ENCODE results near the gene DNAJC15. TPM values are rescaled to one million over a fixed set of nuclear protein-coding genes. Genes with fewer than 3 reads are reported as not detected.

DNAJC15 gene
- total RNA-seq, 1 experiment from 2014 or later: 72.2 TPM

DNA sequence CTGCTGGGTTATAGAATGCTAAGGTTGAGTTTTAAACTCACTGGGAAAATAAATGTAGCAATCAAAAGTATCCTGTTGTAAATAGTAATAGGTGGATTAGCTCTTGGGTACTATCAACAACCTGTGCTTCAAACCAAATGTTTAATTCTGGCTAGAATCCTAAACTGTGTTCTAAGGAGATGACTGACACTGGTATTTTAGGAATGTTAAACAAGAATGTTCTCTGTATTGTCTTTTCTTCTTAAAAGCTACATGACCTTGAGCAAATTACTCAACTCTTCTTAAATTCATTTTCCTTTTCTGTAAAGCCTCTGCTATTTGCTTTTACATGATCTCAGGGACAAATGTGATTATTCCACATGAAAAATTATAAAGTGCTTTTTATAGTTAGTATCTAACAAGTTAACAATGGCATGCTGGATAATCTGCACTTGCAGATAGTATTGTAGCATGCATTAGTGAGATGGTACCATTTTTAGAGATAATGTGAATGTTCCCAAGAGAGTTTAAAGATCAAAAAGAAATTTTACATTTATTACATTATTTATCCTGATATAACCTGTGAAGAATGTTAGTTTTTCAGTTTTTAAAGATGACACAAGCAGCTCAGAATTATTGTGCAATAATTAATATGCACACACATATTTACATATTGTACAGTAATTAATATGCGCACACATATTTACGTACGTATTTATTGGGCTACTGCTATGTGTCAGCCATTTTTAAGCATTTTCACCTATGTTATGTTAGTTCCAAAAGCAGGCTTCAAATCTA is 17.7 kb upstream of the DNAJC15 start:
- no TSS peak for BruUV-seq (replicated peaks)
- Histone ChIP-seq H3K9me3 (peaks cover 4% of the 10 kb centered on the region; the same call in 1 of the 2 replicates), H3K4me1 (peaks cover 49% of the 10 kb centered on the region), H3K4me3 (ENCODE audit: low read depth, low read length) (no peak overlapping the region), H3K36me3 (ENCODE audit: control insufficient read depth, insufficient read depth, low read length) (no peaks in the 10 kb centered on the region), H3K27me3 (replicated peaks; ENCODE audit: control insufficient read depth, insufficient read depth, low read length) (no peaks in the 10 kb centered on the region)
- Mint-ChIP-seq H3K36me3 (ENCODE audit: insufficient read depth, unreplicated experiment) (peaks cover 16% of the 10 kb centered on the region), H3K9me3 (ENCODE audit: unreplicated experiment) (peaks cover 21% of the 10 kb centered on the region), H3K27me3 (ENCODE audit: insufficient read depth, unreplicated experiment) (no peaks in the 10 kb centered on the region), H3K4me1 (ENCODE audit: low read depth, unreplicated experiment) (peaks cover 66% of the 10 kb centered on the region), H3K27ac (ENCODE audit: unreplicated experiment) (peak overlapping the region; percentile 74), H3K4me3 (ENCODE audit: unreplicated experiment) (peak overlapping the region; percentile 10)
- DNase-seq: no peak
- CTCF ChIA-PET: no interaction called here
- TF ChIP-seq CTCF (IDR thresholded peaks at IDR 0.05; ENCODE audit: insufficient read depth in 1 of 2, low read depth in 1 of 2, low read length in 1 of 2, severe bottlenecking in 1 of 2, unreplicated experiment in 1 of 2): no peak
- POLR2A ChIA-PET: interaction anchor here (1.1 to 2.1 kb wide), 2 partner anchors 13 to 49 kb away, joined by 3 to 8 read pairs; partner anchors contain the start of gene EPSTI1
- intact Hi-C loops (cut with micrococcal nuclease; ENCODE audit: unreplicated experiment): loop anchor here (1.0 to 5.0 kb wide), 4 partner anchors 17 to 50 kb away; partner anchors contain the start of gene DNAJC15

- Mint-ChIP-seq H3K4me1 (ENCODE audit: low read depth, unreplicated experiment) (peaks cover 60% of the 10 kb centered on the region), H3K4me3 (ENCODE audit: unreplicated experiment) (peak overlapping the region; percentile 15), H3K27me3 (ENCODE audit: insufficient read depth, unreplicated experiment) (no peaks in the 10 kb centered on the region), H3K9me3 (ENCODE audit: unreplicated experiment) (peaks cover 13% of the 10 kb centered on the region), H3K27ac (ENCODE audit: unreplicated experiment) (peak overlapping the region; percentile 85), H3K36me3 (ENCODE audit: insufficient read depth, unreplicated experiment) (peaks cover 8% of the 10 kb centered on the region)
- ChIA-PET CTCF (interaction anchor here (0.9 kb wide), 2 partner anchors 9 to 16 kb away, joined by 3 read pairs; partner anchors contain the start of gene DNAJC15), POLR2A (interaction anchor here (0.5 kb wide), 1 partner anchor 48 kb away, joined by 3 read pairs; no protein-coding TSS in a partner anchor)
- H3K9me3 ChIP-seq: peaks cover 4% of the 10 kb centered on the region; the same call in 1 of the 2 replicates
- H3K36me3 ChIP-seq (ENCODE audit: control insufficient read depth, insufficient read depth, low read length): no peaks in the 10 kb centered on the region
- H3K27me3 ChIP-seq (replicated peaks; ENCODE audit: control insufficient read depth, insufficient read depth, low read length): no peaks in the 10 kb centered on the region
- no TSS peak for BruUV-seq (replicated peaks)
- no peak for DNase-seq
- H3K4me3 ChIP-seq (ENCODE audit: low read depth, low read length): no peak overlapping the region
- intact Hi-C loops (cut with micrococcal nuclease; ENCODE audit: unreplicated experiment): loop anchor here (5.0 kb wide), 2 partner anchors 35 kb away; no protein-coding TSS in a partner anchor
- H3K4me1 ChIP-seq: peaks cover 49% of the 10 kb centered on the region
- TF ChIP-seq CTCF (IDR thresholded peaks at IDR 0.05; ENCODE audit: insufficient read depth in 1 of 2, low read depth in 1 of 2, low read length in 1 of 2, severe bottlenecking in 1 of 2, unreplicated experiment in 1 of 2): no peak
These were observed 16.3 kb upstream of the DNAJC15 start for GRCh38 chr13:43006893-43007631.

- POLR2A ChIA-PET: interaction anchor here (0.7 kb wide), 1 partner anchor 37 kb away, joined by 3 read pairs; no protein-coding TSS in a partner anchor
- peaks cover 7% of the 10 kb centered on the region for H3K36me3 Mint-ChIP-seq (ENCODE audit: insufficient read depth, unreplicated experiment)
These were observed 14.8 kb upstream of the DNAJC15 start for GRCh38 chr13:43008596-43008995.

More at GRCh38 chr13:43008596-43008995, 14.8 kb upstream of the DNAJC15 start:
- no peak for TF ChIP-seq CTCF (IDR thresholded peaks at IDR 0.05; ENCODE audit: insufficient read depth in 1 of 2, low read depth in 1 of 2, low read length in 1 of 2, severe bottlenecking in 1 of 2, unreplicated experiment in 1 of 2)
- Mint-ChIP-seq H3K27me3 (ENCODE audit: insufficient read depth, unreplicated experiment) (no peaks in the 10 kb centered on the region), H3K27ac (ENCODE audit: unreplicated experiment) (peak overlapping the region; percentile 77), H3K4me1 (ENCODE audit: low read depth, unreplicated experiment) (peaks cover 47% of the 10 kb centered on the region), H3K9me3 (ENCODE audit: unreplicated experiment) (no peaks in the 10 kb centered on the region), H3K4me3 (ENCODE audit: unreplicated experiment) (no peak overlapping the region)
- no peaks in the 10 kb centered on the region for H3K9me3 ChIP-seq
- CTCF ChIA-PET: no interaction called here
- H3K4me3 ChIP-seq (ENCODE audit: low read depth, low read length): no peak overlapping the region
- BruUV-seq (replicated peaks): no TSS peak
- no peak for DNase-seq
- no peaks in the 10 kb centered on the region for H3K36me3 ChIP-seq (ENCODE audit: control insufficient read depth, insufficient read depth, low read length)
- no peaks in the 10 kb centered on the region for H3K27me3 ChIP-seq (replicated peaks; ENCODE audit: control insufficient read depth, insufficient read depth, low read length)
- peaks cover 43% of the 10 kb centered on the region for H3K4me1 ChIP-seq
- intact Hi-C loops (cut with micrococcal nuclease; ENCODE audit: unreplicated experiment): loop anchor here (5.0 kb wide), 2 partner anchors 34 to 36 kb away; no protein-coding TSS in a partner anchor

All from Caco-2 (cell line).